Measurements from ENCODE around the gene PPME1.

PPME1 gene

DNA sequence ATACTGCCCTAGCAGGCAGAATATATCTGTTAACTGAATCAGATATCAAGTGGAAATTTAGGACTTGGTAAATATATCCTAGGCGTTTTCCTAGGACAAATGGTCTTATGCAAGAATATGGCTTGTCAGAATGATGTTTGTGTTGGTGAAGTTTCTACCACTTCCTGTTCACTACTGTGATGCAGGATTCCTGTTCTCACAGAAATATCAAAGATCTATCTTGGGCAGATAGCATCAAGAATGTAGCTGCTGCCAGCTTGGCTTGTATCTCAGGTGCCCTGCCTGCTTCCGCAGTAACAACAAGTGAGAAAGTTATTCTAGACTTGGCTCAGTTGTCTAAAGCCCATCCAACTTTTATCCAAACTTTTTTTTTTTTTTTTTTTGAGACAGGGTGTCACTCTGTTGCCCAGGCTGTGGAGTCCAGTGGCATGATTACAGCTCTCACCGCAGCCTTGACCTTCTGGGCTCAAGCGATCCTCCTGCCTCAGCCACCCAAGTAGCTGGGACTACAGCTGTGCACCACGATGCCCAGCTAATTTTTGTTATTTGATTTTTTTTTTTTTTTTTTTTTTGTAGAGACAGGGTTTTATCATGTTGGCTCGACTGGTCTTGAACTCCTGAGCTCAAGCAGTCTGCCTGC, 61.3 kb downstream of the PPME1 start:
- Mint-ChIP-seq H3K27ac (no peak overlapping the region), H3K4me3 (no peak overlapping the region)

GRCh38 chr11:74233683-74234082, 62.6 kb downstream of the PPME1 start:
- no peak overlapping the region for H3K27ac Mint-ChIP-seq
- no peak overlapping the region for H3K4me3 Mint-ChIP-seq
- H3K4me1 Mint-ChIP-seq (ENCODE audit: low read depth) = peaks cover 7% of the 10 kb centered on the region
- H3K27me3 Mint-ChIP-seq (ENCODE audit: low read depth) = no peaks in the 10 kb centered on the region
- H3K36me3 Mint-ChIP-seq (ENCODE audit: low read depth) = peaks cover 12% of the 10 kb centered on the region
- H3K9me3 Mint-ChIP-seq = no peaks in the 10 kb centered on the region

More for the DNA sequence above, 61.3 kb downstream of the PPME1 start:
- Mint-ChIP-seq H3K4me1 (ENCODE audit: low read depth) (peaks cover 7% of the 10 kb centered on the region), H3K9me3 (no peaks in the 10 kb centered on the region), H3K36me3 (ENCODE audit: low read depth) (peaks cover 9% of the 10 kb centered on the region), H3K27me3 (ENCODE audit: low read depth) (no peaks in the 10 kb centered on the region)

DNA sequence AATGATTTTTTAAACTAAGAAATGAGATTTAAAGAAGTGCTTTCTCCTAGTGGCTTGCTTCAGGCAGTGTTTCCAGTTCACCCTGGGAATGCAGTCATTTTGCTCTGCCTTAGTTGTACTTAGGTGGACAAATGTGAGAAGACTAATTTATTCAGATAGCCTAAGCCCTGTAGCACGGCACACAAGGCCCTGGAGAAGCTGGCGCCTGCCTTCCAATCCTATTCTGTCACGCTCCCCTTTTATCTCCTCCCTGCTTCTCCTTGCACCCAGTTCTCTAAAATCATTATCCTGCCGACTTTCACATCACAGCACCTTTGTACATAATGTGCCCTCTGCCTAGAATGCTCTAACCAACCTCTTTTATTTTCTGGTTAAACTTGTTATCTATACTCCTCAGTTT, 64.0 kb downstream of the PPME1 start:
- H3K27me3 Mint-ChIP-seq (ENCODE audit: low read depth) = no peaks in the 10 kb centered on the region

GRCh38 chr11:74237541-74237940, 66.5 kb downstream of the PPME1 start:
- peaks cover 27% of the 10 kb centered on the region for H3K36me3 Mint-ChIP-seq (ENCODE audit: low read depth)
- no peak overlapping the region for H3K4me3 Mint-ChIP-seq
- H3K4me1 Mint-ChIP-seq (ENCODE audit: low read depth) = no peaks in the 10 kb centered on the region
- no peaks in the 10 kb centered on the region for H3K9me3 Mint-ChIP-seq
- H3K27ac Mint-ChIP-seq = no peak overlapping the region
- no peaks in the 10 kb centered on the region for H3K27me3 Mint-ChIP-seq (ENCODE audit: low read depth)

More for the DNA sequence above, 64.0 kb downstream of the PPME1 start:
- H3K4me3 Mint-ChIP-seq = no peak overlapping the region
- H3K36me3 Mint-ChIP-seq (ENCODE audit: low read depth) = peaks cover 23% of the 10 kb centered on the region
- no peaks in the 10 kb centered on the region for H3K9me3 Mint-ChIP-seq
- H3K4me1 Mint-ChIP-seq (ENCODE audit: low read depth) = peaks cover 7% of the 10 kb centered on the region
- no peak overlapping the region for H3K27ac Mint-ChIP-seq

DNA sequence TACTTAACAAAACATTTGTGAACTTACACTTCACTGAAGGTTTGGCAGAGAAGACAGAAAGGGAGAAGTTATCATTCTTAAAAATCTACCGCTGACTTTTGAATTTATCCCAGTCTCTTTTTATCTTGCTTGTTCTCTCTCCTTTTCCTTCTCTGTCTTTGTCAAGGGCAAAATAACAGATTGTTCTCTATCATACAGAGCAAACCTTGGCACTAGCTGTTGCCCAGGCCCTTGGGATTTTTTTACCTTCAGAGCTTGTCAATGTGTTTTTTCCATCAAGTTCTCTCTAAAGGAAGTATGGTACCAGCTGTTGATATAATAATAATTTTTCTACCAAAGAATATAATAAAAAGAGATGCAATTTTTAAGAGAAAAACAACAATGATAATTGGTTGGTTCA, 67.2 kb downstream of the PPME1 start:
- no peak overlapping the region for H3K4me3 Mint-ChIP-seq
- H3K4me1 Mint-ChIP-seq (ENCODE audit: low read depth) = no peaks in the 10 kb centered on the region
- H3K27ac Mint-ChIP-seq = no peak overlapping the region

GRCh38 chr11:74248469-74248868, 77.4 kb downstream of the PPME1 start:
- H3K9me3 Mint-ChIP-seq = no peaks in the 10 kb centered on the region
- no peaks in the 10 kb centered on the region for H3K4me1 Mint-ChIP-seq (ENCODE audit: low read depth)
- no peak overlapping the region for H3K4me3 Mint-ChIP-seq
- peaks cover 13% of the 10 kb centered on the region for H3K36me3 Mint-ChIP-seq (ENCODE audit: low read depth)
- H3K27ac Mint-ChIP-seq = no peak overlapping the region
- H3K27me3 Mint-ChIP-seq (ENCODE audit: low read depth) = no peaks in the 10 kb centered on the region

More for the DNA sequence above, 67.2 kb downstream of the PPME1 start:
- no peaks in the 10 kb centered on the region for H3K9me3 Mint-ChIP-seq
- H3K27me3 Mint-ChIP-seq (ENCODE audit: low read depth) = no peaks in the 10 kb centered on the region
- H3K36me3 Mint-ChIP-seq (ENCODE audit: low read depth) = peaks cover 27% of the 10 kb centered on the region

GRCh38 chr11:74249496-74249895, 78.4 kb downstream of the PPME1 start:
- no peak overlapping the region for H3K4me3 Mint-ChIP-seq
- no peaks in the 10 kb centered on the region for H3K27me3 Mint-ChIP-seq (ENCODE audit: low read depth)
- H3K27ac Mint-ChIP-seq = no peak overlapping the region
- H3K36me3 Mint-ChIP-seq (ENCODE audit: low read depth) = peaks cover 18% of the 10 kb centered on the region
- no peaks in the 10 kb centered on the region for H3K4me1 Mint-ChIP-seq (ENCODE audit: low read depth)
- no peaks in the 10 kb centered on the region for H3K9me3 Mint-ChIP-seq

- Mint-ChIP-seq H3K36me3 (ENCODE audit: low read depth) (peaks cover 14% of the 10 kb centered on the region), H3K9me3 (no peaks in the 10 kb centered on the region), H3K4me1 (ENCODE audit: low read depth) (peaks cover 1% of the 10 kb centered on the region)
Measured at GRCh38 chr11:74253361-74253760, 82.3 kb downstream of the PPME1 start.

DNA sequence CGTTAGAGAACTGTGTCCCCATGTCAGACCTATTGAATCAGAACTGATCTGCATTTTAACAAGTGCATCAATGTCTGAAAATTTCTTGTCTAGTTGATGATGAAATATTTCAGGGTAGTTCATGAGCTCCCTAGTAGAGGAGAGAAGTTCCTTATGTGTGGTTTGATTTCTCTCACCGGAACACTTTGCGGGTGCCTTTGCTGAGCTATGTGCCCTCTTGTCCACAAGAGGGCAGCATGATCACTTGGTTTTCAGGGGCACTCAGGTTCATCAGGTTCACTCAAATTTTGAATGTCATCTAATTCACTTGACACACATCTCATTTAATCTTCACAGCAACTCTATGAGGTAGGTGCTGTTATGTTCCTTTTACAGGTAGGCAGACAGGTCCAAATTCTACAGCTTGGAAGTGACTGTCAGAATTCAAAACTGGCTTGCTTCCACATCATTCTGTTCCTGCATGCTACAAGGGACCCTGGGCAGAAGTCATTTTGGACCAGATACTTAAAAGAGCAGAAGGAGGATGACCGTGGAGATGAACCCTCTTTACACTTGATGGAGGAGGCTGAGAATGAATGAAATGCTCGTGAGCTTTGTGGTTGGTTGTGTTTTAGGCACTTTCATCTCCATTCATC, 84.8 kb downstream of the PPME1 start:
- Mint-ChIP-seq H3K36me3 (ENCODE audit: low read depth) (peaks cover 14% of the 10 kb centered on the region), H3K4me3 (no peak overlapping the region), H3K4me1 (ENCODE audit: low read depth) (peaks cover 1% of the 10 kb centered on the region), H3K27me3 (ENCODE audit: low read depth) (no peaks in the 10 kb centered on the region), H3K9me3 (no peaks in the 10 kb centered on the region), H3K27ac (no peak overlapping the region)

More at GRCh38 chr11:74253361-74253760, 82.3 kb downstream of the PPME1 start:
- no peak overlapping the region for H3K27ac Mint-ChIP-seq
- H3K4me3 Mint-ChIP-seq = no peak overlapping the region
- no peaks in the 10 kb centered on the region for H3K27me3 Mint-ChIP-seq (ENCODE audit: low read depth)

DNA sequence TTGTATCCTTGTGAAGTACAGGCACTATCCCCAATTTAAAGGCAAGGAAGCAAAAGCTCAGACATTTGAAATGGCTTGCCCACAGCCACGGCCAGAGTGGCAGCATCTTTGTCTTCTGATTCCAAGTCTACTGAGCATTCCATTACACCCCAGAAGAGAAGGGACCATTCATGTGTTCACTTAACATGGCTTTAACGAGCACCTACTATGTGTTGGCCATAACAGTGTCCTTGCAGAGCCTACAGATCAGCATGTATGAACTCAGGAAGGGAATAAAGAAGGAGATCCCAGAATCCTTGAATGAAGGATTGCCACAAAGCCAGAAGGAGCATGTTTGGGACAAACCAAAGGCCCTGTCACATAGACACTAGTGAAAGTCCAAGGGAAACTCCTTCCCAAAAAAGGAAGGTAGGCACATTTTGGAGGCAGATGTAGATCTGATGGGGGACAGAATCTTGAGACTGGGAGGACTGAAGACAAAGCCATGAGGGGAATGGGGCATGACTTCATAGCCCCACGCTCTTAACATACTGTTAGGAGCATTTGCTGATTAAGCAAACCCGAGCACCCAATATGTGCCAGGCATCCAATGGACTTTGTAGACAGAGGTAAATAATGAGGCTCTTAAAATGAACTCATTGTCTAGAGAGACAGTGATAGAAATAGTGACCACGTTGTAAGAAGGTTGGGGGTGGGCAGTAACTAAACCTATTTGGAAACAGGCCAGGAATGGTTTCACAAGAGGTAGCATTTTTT, 85.5 kb downstream of the PPME1 start:
- Mint-ChIP-seq H3K4me1 (ENCODE audit: low read depth) (peaks cover 1% of the 10 kb centered on the region), H3K4me3 (no peak overlapping the region), H3K9me3 (no peaks in the 10 kb centered on the region), H3K36me3 (ENCODE audit: low read depth) (peaks cover 14% of the 10 kb centered on the region), H3K27ac (no peak overlapping the region), H3K27me3 (ENCODE audit: low read depth) (no peaks in the 10 kb centered on the region)

DNA sequence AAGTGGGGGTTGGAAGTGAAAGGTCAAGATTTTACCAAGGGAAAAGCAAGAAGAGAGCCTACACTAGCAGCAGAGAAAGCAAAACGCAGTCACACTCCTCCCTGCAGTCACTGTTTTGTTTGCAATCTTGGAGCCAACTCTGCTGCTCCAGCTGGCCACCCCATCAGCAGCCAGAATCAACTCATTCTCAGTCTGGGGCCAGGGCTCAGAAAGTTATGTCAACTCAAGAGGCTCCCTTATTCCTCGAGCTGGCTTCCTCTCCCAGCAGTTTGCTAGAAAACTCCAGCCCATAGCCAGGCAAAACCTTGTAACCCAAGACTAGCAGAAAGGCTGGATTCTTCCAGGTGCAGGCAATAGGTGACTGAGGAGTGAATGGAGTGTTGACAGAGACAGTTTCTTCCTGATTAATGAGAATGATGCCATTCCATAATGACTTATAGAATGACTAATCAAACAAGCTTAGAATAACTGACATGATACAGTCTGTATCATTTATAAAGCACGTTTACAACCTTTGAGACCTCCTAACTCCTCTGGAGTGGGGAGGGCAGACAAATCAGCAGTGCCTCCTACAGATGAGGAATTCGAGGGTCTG, 87.0 kb downstream of the PPME1 start:
- no peaks in the 10 kb centered on the region for H3K27me3 Mint-ChIP-seq (ENCODE audit: low read depth)
- peaks cover 1% of the 10 kb centered on the region for H3K4me1 Mint-ChIP-seq (ENCODE audit: low read depth)
- H3K27ac Mint-ChIP-seq = no peak overlapping the region
- H3K36me3 Mint-ChIP-seq (ENCODE audit: low read depth) = peaks cover 14% of the 10 kb centered on the region
- H3K9me3 Mint-ChIP-seq = no peaks in the 10 kb centered on the region
- H3K4me3 Mint-ChIP-seq = no peak overlapping the region

DNA sequence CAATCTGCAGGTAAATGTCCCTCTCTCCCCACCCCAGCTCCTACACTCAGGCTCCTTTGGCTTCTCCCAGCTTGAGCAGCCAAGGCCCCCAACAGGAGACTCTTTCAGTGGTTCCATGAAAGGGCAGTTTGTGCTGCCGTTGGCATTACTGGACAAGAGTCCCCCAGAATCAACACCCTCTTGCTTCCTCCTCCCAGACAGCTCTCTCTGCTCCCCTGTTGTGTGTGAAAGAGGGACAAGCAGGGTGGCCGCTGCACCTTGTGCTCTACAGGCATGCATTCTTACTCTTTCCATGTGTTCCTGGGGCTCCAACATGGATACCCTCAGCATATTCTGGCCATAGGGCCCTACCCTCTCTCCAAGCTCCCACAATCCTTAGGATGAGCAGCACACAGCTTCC, 91.6 kb downstream of the PPME1 start:
- H3K4me3 Mint-ChIP-seq = no peak overlapping the region
- H3K9me3 Mint-ChIP-seq = no peaks in the 10 kb centered on the region
- no peak overlapping the region for H3K27ac Mint-ChIP-seq
- no peaks in the 10 kb centered on the region for H3K36me3 Mint-ChIP-seq (ENCODE audit: low read depth)
- no peaks in the 10 kb centered on the region for H3K4me1 Mint-ChIP-seq (ENCODE audit: low read depth)
- H3K27me3 Mint-ChIP-seq (ENCODE audit: low read depth) = peaks cover 6% of the 10 kb centered on the region

- Mint-ChIP-seq H3K36me3 (ENCODE audit: low read depth) (no peaks in the 10 kb centered on the region), H3K9me3 (no peaks in the 10 kb centered on the region), H3K27ac (no peak overlapping the region), H3K4me1 (ENCODE audit: low read depth) (peaks cover 5% of the 10 kb centered on the region), H3K27me3 (ENCODE audit: low read depth) (peaks cover 14% of the 10 kb centered on the region), H3K4me3 (no peak overlapping the region)
Measured at GRCh38 chr11:74265256-74265655, 94.2 kb downstream of the PPME1 start.

DNA sequence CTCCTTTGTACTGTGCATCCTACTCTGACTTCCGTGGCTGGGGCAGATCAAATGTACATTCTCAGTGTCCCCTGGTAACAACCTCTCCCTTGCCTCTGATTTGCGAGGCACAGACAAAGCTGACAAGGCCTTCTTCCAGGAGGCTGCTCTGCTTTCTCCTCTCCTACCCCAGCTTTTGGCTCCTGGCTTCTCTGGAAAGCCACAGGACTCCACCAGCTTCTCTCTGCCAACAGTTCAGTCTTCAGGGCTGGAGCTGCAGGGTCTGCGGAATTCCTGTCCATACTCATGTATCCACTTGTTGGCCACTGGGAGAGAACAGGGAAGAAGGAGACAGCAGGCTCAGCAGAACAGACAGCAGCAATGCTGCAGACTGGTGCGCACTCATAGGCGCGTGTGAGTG, 95.9 kb downstream of the PPME1 start:
- Mint-ChIP-seq H3K9me3 (no peaks in the 10 kb centered on the region), H3K27ac (no peak overlapping the region), H3K4me3 (no peak overlapping the region), H3K4me1 (ENCODE audit: low read depth) (peaks cover 5% of the 10 kb centered on the region), H3K27me3 (ENCODE audit: low read depth) (peaks cover 21% of the 10 kb centered on the region), H3K36me3 (ENCODE audit: low read depth) (no peaks in the 10 kb centered on the region)
